Measurements from ENCODE around the gene ACTA1. TPM values are rescaled to one million over a fixed set of nuclear protein-coding genes. Genes with fewer than 3 reads are reported as not detected.

Gene ACTA1
- total and polyA plus RNA-seq, 10 of the 15 experiments (the other 5 are each of a cell fraction or from before 2014, with no cell fraction given) = 0.05 to 0.35 (median 0.12) TPM; not detected in 7

- no peak for TF ChIP-seq RFX5 (IDR thresholded peaks at IDR 0.05; ENCODE audit: low read depth, low read length)
- no peak for TF ChIP-seq BCL3 (IDR thresholded peaks at IDR 0.05; ENCODE audit: borderline replicate concordance, insufficient read depth, low read depth, low read length, poor library complexity, severe bottlenecking)
- no peak for TF ChIP-seq MEF2B (IDR thresholded peaks at IDR 0.05; ENCODE audit: partially characterized antibody, poor library complexity, severe bottlenecking)
- TF ChIP-seq HDGF (IDR thresholded peaks at IDR 0.05) = no peak
- TF ChIP-seq ZNF24 (IDR thresholded peaks at IDR 0.05) = no peak
- no peak for TF ChIP-seq PAX5 (IDR thresholded peaks at IDR 0.05; ENCODE audit: borderline replicate concordance, low read depth, low read length)
Measured at GRCh38 chr1:229427572-229427971, 6.3 kb downstream of the ACTA1 start (continued).

GRCh38 chr1:229425564-229426159 is 8.2 kb downstream of the ACTA1 start:
- SMC1A ChIA-PET (ENCODE audit: uncharacterized antibody, unreplicated experiment) = no interaction called here
- CTCF ChIA-PET = no interaction called here
- peaks cover 1 to 5% of the 10 kb centered on the region in 2 experiments for H3K27me3 ChIP-seq (replicated peaks in 1 of 2; ENCODE audit: control insufficient read depth in 2 of 2, insufficient read depth in 2 of 2, low read length in 1 of 2)
- TF ChIP-seq ASH2L (IDR thresholded peaks at IDR 0.05; ENCODE audit: borderline replicate concordance, low read depth) (no peak), NRF1 (conservative IDR thresholded peaks at IDR 0.05; ENCODE audit: low read depth, low read length) (no peak), SP1 (IDR thresholded peaks at IDR 0.05; ENCODE audit: low read depth, low read length) (no peak), KAT2A (conservative IDR thresholded peaks at IDR 0.05; ENCODE audit: control insufficient read depth, low read depth, low read length) (no peak), NFYB (IDR thresholded peaks at IDR 0.05; ENCODE audit: insufficient read depth, low read depth, low read length) (no peak), NBN (IDR thresholded peaks at IDR 0.05) (no peak), ZBTB11 (CRISPR knock-in tag; IDR thresholded peaks at IDR 0.05) (no peak), STAT1 (conservative IDR thresholded peaks at IDR 0.05) (no peak)
- TF ChIP-seq, protein P1, sequence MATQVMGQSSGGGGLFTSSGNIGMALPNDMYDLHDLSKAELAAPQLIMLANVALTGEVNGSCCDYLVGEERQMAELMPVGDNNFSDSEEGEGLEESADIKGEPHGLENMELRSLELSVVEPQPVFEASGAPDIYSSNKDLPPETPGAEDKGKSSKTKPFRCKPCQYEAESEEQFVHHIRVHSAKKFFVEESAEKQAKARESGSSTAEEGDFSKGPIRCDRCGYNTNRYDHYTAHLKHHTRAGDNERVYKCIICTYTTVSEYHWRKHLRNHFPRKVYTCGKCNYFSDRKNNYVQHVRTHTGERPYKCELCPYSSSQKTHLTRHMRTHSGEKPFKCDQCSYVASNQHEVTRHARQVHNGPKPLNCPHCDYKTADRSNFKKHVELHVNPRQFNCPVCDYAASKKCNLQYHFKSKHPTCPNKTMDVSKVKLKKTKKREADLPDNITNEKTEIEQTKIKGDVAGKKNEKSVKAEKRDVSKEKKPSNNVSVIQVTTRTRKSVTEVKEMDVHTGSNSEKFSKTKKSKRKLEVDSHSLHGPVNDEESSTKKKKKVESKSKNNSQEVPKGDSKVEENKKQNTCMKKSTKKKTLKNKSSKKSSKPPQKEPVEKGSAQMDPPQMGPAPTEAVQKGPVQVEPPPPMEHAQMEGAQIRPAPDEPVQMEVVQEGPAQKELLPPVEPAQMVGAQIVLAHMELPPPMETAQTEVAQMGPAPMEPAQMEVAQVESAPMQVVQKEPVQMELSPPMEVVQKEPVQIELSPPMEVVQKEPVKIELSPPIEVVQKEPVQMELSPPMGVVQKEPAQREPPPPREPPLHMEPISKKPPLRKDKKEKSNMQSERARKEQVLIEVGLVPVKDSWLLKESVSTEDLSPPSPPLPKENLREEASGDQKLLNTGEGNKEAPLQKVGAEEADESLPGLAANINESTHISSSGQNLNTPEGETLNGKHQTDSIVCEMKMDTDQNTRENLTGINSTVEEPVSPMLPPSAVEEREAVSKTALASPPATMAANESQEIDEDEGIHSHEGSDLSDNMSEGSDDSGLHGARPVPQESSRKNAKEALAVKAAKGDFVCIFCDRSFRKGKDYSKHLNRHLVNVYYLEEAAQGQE (IDR thresholded peaks at IDR 0.05; ENCODE audit: low read depth, low read length) = no peak

More at GRCh38 chr1:229425564-229426159, 8.2 kb downstream of the ACTA1 start:
- Histone ChIP-seq H3K27ac (ENCODE audit: control insufficient read depth, insufficient read depth) (no peak overlapping the region), H3K4me3 (no peak overlapping the region), H2AFZ (ENCODE audit: control insufficient read depth, low read depth, low read length) (no peak overlapping the region), H4K20me1 (ENCODE audit: control insufficient read depth, insufficient read depth) (no peaks in the 10 kb centered on the region), H3K79me2 (ENCODE audit: control insufficient read depth, insufficient read depth, low read length) (no peaks in the 10 kb centered on the region), H3K4me2 (ENCODE audit: control insufficient read depth, insufficient read depth) (no peak overlapping the region), H3K36me3 (ENCODE audit: control insufficient read depth in 2 of 2, insufficient read depth in 2 of 2, low read length in 1 of 2) (no peaks in the 10 kb centered on the region), H3K4me1 (ENCODE audit: control insufficient read depth, insufficient read depth, low read length) (no peaks in the 10 kb centered on the region), H3K9ac (ENCODE audit: control insufficient read depth, insufficient read depth, low read length) (no peak overlapping the region), H3K9me3 (replicated peaks; ENCODE audit: control insufficient read depth, insufficient read depth, low read length) (no peaks in the 10 kb centered on the region; the same call in 2 of the 3 replicates)
- intact Hi-C loops (cut with micrococcal nuclease; ENCODE audit: unreplicated experiment) = no loop called here
- FAIRE-seq = no peak
- no peak for ATAC-seq
- no TSS peak for BruUV-seq (replicated peaks)
- RAD21 ChIA-PET (ENCODE audit: unreplicated experiment) = no interaction called here
- POLR2A ChIA-PET = no interaction called here
- DNase-seq (ENCODE audit: low read depth, low spot score) = no peak
- in situ Hi-C loops (cut with MboI) = no loop called here
- WGBS (ENCODE audit: insufficient coverage, insufficient replicate concordance, low lambda C conversion rate, missing lambda C conversion rate) = 39% methylated on average over 2 of the region's 2 CpGs

All from GM12878 (cell line).